Occipital lobe (tissue), 2 donors: Measurements from ENCODE around the gene REL. TPM values are rescaled to one million over a fixed set of nuclear protein-coding genes. Genes with fewer than 3 reads are reported as not detected.
"Not testable (repeated sequence)": the region's sequence is repeated elsewhere in the genome, so short reads cannot be mapped to it uniquely, and the experiment has no call there.

Experiments
- DNase-seq: peaks from one replicate; lab custom pipeline; 2025; lab: John Stamatoyannopoulos, UW
- total RNA-seq: library from RNA; depleted of rRNA; stranded (reverse); fragments of >200 nt; gene quantifications from one replicate; pipeline ENCODE4 v1.2.3, GENCODE V29; 2014

Gene REL
- total RNA-seq, 1 donor from 2014 or later = 8.6 TPM

- no peak for DNase-seq
Observed at GRCh38 chr2:60867848-60868247, 13.5 kb upstream of the REL start.

- no peak for DNase-seq
Observed at GRCh38 chr2:60868589-60869273, 12.6 kb upstream of the REL start.

GRCh38 chr2:60872510-60872928 is 8.9 kb upstream of the REL start:
- no peak for DNase-seq

- no peak for DNase-seq
Observed at GRCh38 chr2:60873381-60873780, 8.0 kb upstream of the REL start.

GRCh38 chr2:60875520-60875919 is 5.9 kb upstream of the REL start:
- DNase-seq = no peak

- DNase-seq = no peak
Observed at GRCh38 chr2:60880643-60881046, 729 bp upstream of the REL start.

GRCh38 chr2:60882971-60883753 is 1.8 kb downstream of the REL start:
- DNase-seq = no peak

- DNase-seq = no peak
Observed at GRCh38 chr2:60883896-60884295, 2.5 kb downstream of the REL start.

GRCh38 chr2:60884800-60885199 is 3.4 kb downstream of the REL start:
- no peak for DNase-seq

GRCh38 chr2:60885683-60886082 is 4.3 kb downstream of the REL start:
- no peak for DNase-seq

GRCh38 chr2:60886991-60887390 is 5.6 kb downstream of the REL start:
- no peak for DNase-seq

GRCh38 chr2:60888853-60889252 is 7.5 kb downstream of the REL start:
- DNase-seq = no peak

- DNase-seq = not testable (repeated sequence)
Observed at GRCh38 chr2:60889581-60890392, 8.4 kb downstream of the REL start.

- DNase-seq = no peak
Observed at GRCh38 chr2:60890393-60890707, 9.0 kb downstream of the REL start.

GRCh38 chr2:60891180-60891579 is 9.8 kb downstream of the REL start:
- no peak for DNase-seq

- DNase-seq = no peak
Observed at GRCh38 chr2:60898567-60898966, 17.2 kb downstream of the REL start.

- DNase-seq = no peak
Observed at GRCh38 chr2:60899230-60899891, 18.0 kb downstream of the REL start.

GRCh38 chr2:60899892-60900249 is 18.5 kb downstream of the REL start:
- DNase-seq = no peak

- DNase-seq = not testable (repeated sequence)
Observed at GRCh38 chr2:60901296-60901695, 19.9 kb downstream of the REL start.

- not testable (repeated sequence) for DNase-seq
Observed at GRCh38 chr2:60905867-60906266, 24.5 kb downstream of the REL start.

- no peak for DNase-seq
Observed at GRCh38 chr2:60906395-60906794, 25.0 kb downstream of the REL start.

- DNase-seq = no peak
Observed at GRCh38 chr2:60907329-60907728, 26.0 kb downstream of the REL start.
